Trophoblast cell (in vitro differentiated cells and primary cell): ENCODE results near the gene IMMT.

Experiments
- DNase-seq, 2 donors: peaks; one replicate each; pipeline ENCODE4 v3.0.0-alpha.2; 2016
- H2AFZ ChIP-seq: 2 replicates; pipeline ENCODE4 v1.6.1; 2013; ENCODE audit warnings: low read length, moderate library complexity, mild to moderate bottlenecking; ENCODE audit not compliant: insufficient read depth, poor library complexity
- H2AK5ac ChIP-seq: 2 replicates; pipeline ENCODE4 v1.6.1; 2013; ENCODE audit warnings: mild to moderate bottlenecking, low read length
- H2BK120ac ChIP-seq: 2 replicates; pipeline ENCODE4 v1.6.1; 2013; ENCODE audit warnings: low read length, mild to moderate bottlenecking, moderate library complexity; ENCODE audit not compliant: insufficient read depth, poor library complexity
- H2BK12ac ChIP-seq: 2 replicates; pipeline ENCODE4 v1.6.1; 2013; ENCODE audit warnings: mild to moderate bottlenecking, low read length, moderate library complexity
- H2BK5ac ChIP-seq: 2 replicates; pipeline ENCODE4 v1.6.1; 2013; ENCODE audit warnings: low read length, low read depth, moderate library complexity, mild to moderate bottlenecking; ENCODE audit not compliant: poor library complexity
- H3K14ac ChIP-seq: 2 replicates; pipeline ENCODE4 v1.6.1; 2013; ENCODE audit warnings: mild to moderate bottlenecking, low read length
- H3K18ac ChIP-seq: 2 replicates; pipeline ENCODE4 v1.6.1; 2013; ENCODE audit warnings: mild to moderate bottlenecking, low read length
- H3K23ac ChIP-seq: 2 replicates; pipeline ENCODE4 v1.6.1; 2013; ENCODE audit warnings: low read length
- H3K27ac ChIP-seq: 2 replicates; pipeline ENCODE4 v1.5.1; 2013; ENCODE audit warnings: low read depth, mild to moderate bottlenecking, inconsistent platforms, low read length, moderate library complexity
- H3K27me3 ChIP-seq: 2 replicates; pipeline ENCODE4 v1.6.1; 2013; ENCODE audit warnings: inconsistent platforms, mild to moderate bottlenecking, low read length, moderate library complexity; ENCODE audit not compliant: insufficient read depth
- H3K36me3 ChIP-seq, 2 experiments: 1 replicate in 1 of 2; 2 replicates in 1 of 2; pipeline ENCODE4 v1.6.1; 2013; ENCODE audit warnings: low read length in 2 of 2, mild to moderate bottlenecking in 2 of 2, moderate library complexity in 1 of 2; ENCODE audit not compliant: insufficient read depth in 2 of 2, control insufficient read depth in 1 of 2
- H3K4ac ChIP-seq: 2 replicates; pipeline ENCODE4 v1.6.1; 2013; ENCODE audit warnings: low read depth, mild to moderate bottlenecking, low read length, moderate library complexity
- H3K4me1 ChIP-seq, 2 experiments: 1 replicate in 1 of 2; 2 replicates in 1 of 2; pipeline ENCODE4 v1.6.1; 2013; ENCODE audit warnings: low read length in 2 of 2, mild to moderate bottlenecking in 2 of 2, moderate library complexity in 1 of 2; ENCODE audit not compliant: insufficient read depth in 2 of 2, control insufficient read depth in 1 of 2
- H3K4me2 ChIP-seq: 2 replicates; pipeline ENCODE4 v1.6.1; 2013; ENCODE audit warnings: inconsistent platforms, mild to moderate bottlenecking, low read length, moderate library complexity
- H3K4me3 ChIP-seq: 2 replicates; pipeline ENCODE4 v1.5.1; 2013; ENCODE audit warnings: mild to moderate bottlenecking, low read depth, low read length, inconsistent platforms
- H3K79me1 ChIP-seq: one replicate; pipeline ENCODE4 v1.6.1; 2013; ENCODE audit warnings: low read length
- H3K79me2 ChIP-seq: 2 replicates; pipeline ENCODE4 v1.6.1; 2013; ENCODE audit warnings: low read length, mild to moderate bottlenecking; ENCODE audit not compliant: control insufficient read depth, insufficient read depth, poor library complexity
- H3K9ac ChIP-seq: 2 replicates; pipeline ENCODE4 v1.6.1; 2013; ENCODE audit warnings: mild to moderate bottlenecking, low read length
- H3K9me3 ChIP-seq: 2 replicates; pipeline ENCODE4 v1.6.1; 2013; ENCODE audit warnings: low read depth, mild to moderate bottlenecking, control low read depth, inconsistent platforms, low read length; ENCODE audit not compliant: insufficient read depth
- H4K12ac ChIP-seq: 2 replicates; pipeline ENCODE4 v1.6.1; 2013; ENCODE audit warnings: low read depth, mild to moderate bottlenecking, low read length, moderate library complexity
- H4K8ac ChIP-seq: 2 replicates; pipeline ENCODE4 v1.6.1; 2013; ENCODE audit warnings: low read depth, mild to moderate bottlenecking, low read length, moderate library complexity
- H4K91ac ChIP-seq: one replicate; pipeline ENCODE4 v1.6.1; 2013; ENCODE audit warnings: low read depth, mild to moderate bottlenecking, low read length, moderate library complexity
- WGBS: extraction: QIAGEN DNeasy Blood & Tissue Kit; methylation state at CpG from one replicate; pipeline ENCODE4 v1.1.7; 2013; ENCODE audit warnings: missing lambda C conversion rate; ENCODE audit not compliant: insufficient read length, insufficient coverage; ENCODE audit errors: extremely low coverage; 5-methylcytosine and 5-hydroxymethylcytosine counted together

IMMT gene

GRCh38 chr2:86143307-86143706 lies 52.0 kb downstream of the IMMT start:
- no peak overlapping the region for H3K14ac ChIP-seq
- H3K9me3 ChIP-seq, result no peaks in the 10 kb centered on the region
- H3K4me1 ChIP-seq, result no peaks in the 10 kb centered on the region
- no peak overlapping the region for H3K9ac ChIP-seq
- H2AK5ac ChIP-seq, result no peak overlapping the region
- no peak overlapping the region for H3K4me2 ChIP-seq
- H3K27me3 ChIP-seq, result no peaks in the 10 kb centered on the region
- no peaks in the 10 kb centered on the region for H3K79me1 ChIP-seq
- no peak overlapping the region for H3K18ac ChIP-seq
- H2AFZ ChIP-seq, result no peak overlapping the region
- H3K23ac ChIP-seq, result no peak overlapping the region
- peaks cover 32 to 50% of the 10 kb centered on the region in 2 experiments for H3K36me3 ChIP-seq
- H2BK12ac ChIP-seq, result no peak overlapping the region
- no peak overlapping the region for H3K4me3 ChIP-seq
- WGBS, result no CpG with 5 or more reads among the region's 6 CpGs
- DNase-seq, result no peak
- H2BK120ac ChIP-seq, result no peak overlapping the region
- no peak overlapping the region for H3K4ac ChIP-seq
- no peak overlapping the region for H4K8ac ChIP-seq
- no peaks in the 10 kb centered on the region for H3K79me2 ChIP-seq
- H4K91ac ChIP-seq, result no peak overlapping the region
- no peak overlapping the region for H4K12ac ChIP-seq
- no peak overlapping the region for H2BK5ac ChIP-seq
- H3K27ac ChIP-seq, result no peak overlapping the region

- no peak overlapping the region for H4K12ac ChIP-seq
- no peak overlapping the region for H3K9ac ChIP-seq
- no peak overlapping the region for H4K91ac ChIP-seq
- no peak for DNase-seq
- peaks cover 32 to 49% of the 10 kb centered on the region in 2 experiments for H3K36me3 ChIP-seq
- no peak overlapping the region for H3K4ac ChIP-seq
- WGBS, result no CpG with 5 or more reads among the region's 3 CpGs
- H2AFZ ChIP-seq, result no peak overlapping the region
- H2BK5ac ChIP-seq, result no peak overlapping the region
- no peak overlapping the region for H3K18ac ChIP-seq
- no peaks in the 10 kb centered on the region for H3K9me3 ChIP-seq
- no peak overlapping the region for H3K4me2 ChIP-seq
- H2BK12ac ChIP-seq, result no peak overlapping the region
- no peaks in the 10 kb centered on the region for H3K27me3 ChIP-seq
- H3K79me1 ChIP-seq, result no peaks in the 10 kb centered on the region
- H3K79me2 ChIP-seq, result no peaks in the 10 kb centered on the region
- no peak overlapping the region for H2AK5ac ChIP-seq
- H2BK120ac ChIP-seq, result no peak overlapping the region
- no peaks in the 10 kb centered on the region for H3K4me1 ChIP-seq
- no peak overlapping the region for H4K8ac ChIP-seq
- no peak overlapping the region for H3K23ac ChIP-seq
- no peak overlapping the region for H3K4me3 ChIP-seq
- no peak overlapping the region for H3K14ac ChIP-seq
- H3K27ac ChIP-seq, result no peak overlapping the region
Observed at GRCh38 chr2:86142436-86143257, 52.6 kb downstream of the IMMT start.

- H2BK5ac ChIP-seq, result no peak overlapping the region
- H3K27ac ChIP-seq, result no peak overlapping the region
- DNase-seq, result no peak
Observed at GRCh38 chr2:86140969-86141392, 54.3 kb downstream of the IMMT start.

GRCh38 chr2:86139981-86140380 lies 55.3 kb downstream of the IMMT start:
- H3K14ac ChIP-seq, result no peak overlapping the region
- no peaks in the 10 kb centered on the region for H3K9me3 ChIP-seq
- no peak overlapping the region for H4K12ac ChIP-seq
- no peak overlapping the region for H3K18ac ChIP-seq
- H2AK5ac ChIP-seq, result no peak overlapping the region
- DNase-seq, result no peak
- H2BK5ac ChIP-seq, result no peak overlapping the region
- no peak overlapping the region for H3K4me3 ChIP-seq
- H2BK120ac ChIP-seq, result no peak overlapping the region
- no peak overlapping the region for H4K8ac ChIP-seq
- no peaks in the 10 kb centered on the region for H3K79me1 ChIP-seq
- no peak overlapping the region for H3K23ac ChIP-seq
- H3K36me3 ChIP-seq, result peaks cover 24 to 55% of the 10 kb centered on the region in 2 experiments
- H3K27me3 ChIP-seq, result no peaks in the 10 kb centered on the region
- no peak overlapping the region for H2BK12ac ChIP-seq
- no peak overlapping the region for H3K27ac ChIP-seq
- H3K4ac ChIP-seq, result no peak overlapping the region
- no CpG with 5 or more reads among the region's 4 CpGs for WGBS
- no peak overlapping the region for H3K9ac ChIP-seq
- H4K91ac ChIP-seq, result no peak overlapping the region
- H2AFZ ChIP-seq, result no peak overlapping the region
- no peaks in the 10 kb centered on the region for H3K79me2 ChIP-seq
- H3K4me2 ChIP-seq, result no peak overlapping the region
- H3K4me1 ChIP-seq, result no peaks in the 10 kb centered on the region

More at GRCh38 chr2:86140969-86141392, 54.3 kb downstream of the IMMT start:
- Histone ChIP-seq H4K12ac (no peak overlapping the region), H2AFZ (no peak overlapping the region), H3K4me1 (no peaks in the 10 kb centered on the region), H3K79me2 (no peaks in the 10 kb centered on the region), H3K23ac (no peak overlapping the region), H4K91ac (no peak overlapping the region), H3K4ac (no peak overlapping the region), H3K4me3 (no peak overlapping the region), H3K4me2 (no peak overlapping the region), H2BK120ac (no peak overlapping the region), H3K18ac (no peak overlapping the region), H3K79me1 (no peaks in the 10 kb centered on the region), H2AK5ac (no peak overlapping the region), H3K9me3 (no peaks in the 10 kb centered on the region), H4K8ac (no peak overlapping the region), H3K14ac (no peak overlapping the region), H3K27me3 (no peaks in the 10 kb centered on the region), H3K9ac (peak overlapping the region; percentile 23), H3K36me3 (peaks cover 27 to 52% of the 10 kb centered on the region in 2 experiments), H2BK12ac (no peak overlapping the region)
- WGBS, result no CpG with 5 or more reads among the region's 4 CpGs
